Gastroesophageal sphincter (tissue), 3 donors: ENCODE data around the gene BPNT1.

Source experiments
- POLR2A ChIP-seq, 2 donors: fragments of 450-650 bp; IDR thresholded peaks; one replicate each; pipeline ENCODE4 v1.6.1; 2017; ENCODE audit warnings: antibody characterized with exemption in 2 of 2, mild to moderate bottlenecking in 2 of 2, moderate library complexity in 1 of 2
- TF ChIP-seq, protein P1 (sequence below), 4 experiments: fragments of 200-600 bp in 2 of 4; fragments of 450-650 bp in 2 of 4; sonication (generic) in 1 of 4; IDR thresholded peaks; one replicate each; pipeline ENCODE4 v1.5.1; 2017 to 2019; ENCODE audit warnings: antibody characterized with exemption in 4 of 4, mild to moderate bottlenecking in 2 of 4, moderate library complexity in 2 of 4

DNA sequence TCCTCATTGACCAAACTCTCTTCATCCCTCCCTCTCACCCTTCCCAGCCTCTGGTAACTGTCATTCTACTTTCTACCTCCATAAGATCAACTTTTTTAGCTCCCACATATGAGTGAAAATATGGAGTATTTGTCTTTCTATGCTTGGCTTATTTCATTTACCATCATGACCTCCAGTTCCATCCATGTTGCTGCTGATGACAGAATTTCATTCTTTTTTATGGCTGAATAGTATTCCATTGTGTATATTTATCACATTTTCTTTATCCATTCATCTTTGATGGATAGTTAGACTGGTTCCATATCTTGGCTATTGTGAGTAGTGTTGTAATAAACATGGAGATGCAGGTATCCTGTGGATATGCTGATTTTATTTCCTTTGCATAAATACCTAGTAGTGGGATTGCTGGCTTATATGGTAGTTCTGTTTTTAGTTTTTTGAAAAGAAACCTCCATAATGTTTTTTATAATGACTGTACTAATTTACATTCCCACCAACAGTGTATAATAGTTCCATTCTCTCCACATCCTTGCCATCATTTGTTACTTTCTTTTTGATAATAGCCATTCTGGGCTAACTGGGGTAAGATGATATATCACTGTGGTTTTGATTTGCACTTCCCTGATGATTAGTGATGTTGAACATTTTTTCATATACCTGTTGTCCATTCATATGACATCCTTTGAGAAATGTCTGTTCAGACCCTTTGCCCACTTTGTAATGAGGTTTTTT, 40.1 kb upstream of the BPNT1 start:
- TF ChIP-seq, protein P1, sequence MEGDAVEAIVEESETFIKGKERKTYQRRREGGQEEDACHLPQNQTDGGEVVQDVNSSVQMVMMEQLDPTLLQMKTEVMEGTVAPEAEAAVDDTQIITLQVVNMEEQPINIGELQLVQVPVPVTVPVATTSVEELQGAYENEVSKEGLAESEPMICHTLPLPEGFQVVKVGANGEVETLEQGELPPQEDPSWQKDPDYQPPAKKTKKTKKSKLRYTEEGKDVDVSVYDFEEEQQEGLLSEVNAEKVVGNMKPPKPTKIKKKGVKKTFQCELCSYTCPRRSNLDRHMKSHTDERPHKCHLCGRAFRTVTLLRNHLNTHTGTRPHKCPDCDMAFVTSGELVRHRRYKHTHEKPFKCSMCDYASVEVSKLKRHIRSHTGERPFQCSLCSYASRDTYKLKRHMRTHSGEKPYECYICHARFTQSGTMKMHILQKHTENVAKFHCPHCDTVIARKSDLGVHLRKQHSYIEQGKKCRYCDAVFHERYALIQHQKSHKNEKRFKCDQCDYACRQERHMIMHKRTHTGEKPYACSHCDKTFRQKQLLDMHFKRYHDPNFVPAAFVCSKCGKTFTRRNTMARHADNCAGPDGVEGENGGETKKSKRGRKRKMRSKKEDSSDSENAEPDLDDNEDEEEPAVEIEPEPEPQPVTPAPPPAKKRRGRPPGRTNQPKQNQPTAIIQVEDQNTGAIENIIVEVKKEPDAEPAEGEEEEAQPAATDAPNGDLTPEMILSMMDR (IDR thresholded peaks at IDR 0.05): no peak
- TF ChIP-seq POLR2A (IDR thresholded peaks at IDR 0.05): no peak
